K562 (cell line): ENCODE measurements around the gene GOPC. TPM values are rescaled to one million over a fixed set of nuclear protein-coding genes. Genes with fewer than 3 reads are reported as not detected.

Experiments used
- ATF4 ChIP-seq: fragments of 450-650 bp; formaldehyde crosslinking; IDR thresholded peaks from 2 replicates; pipeline ENCODE4 v1.4.0; 2022; ENCODE audit warnings: mild to moderate bottlenecking, moderate library complexity
- HDAC2 ChIP-seq: fragments of 450-650 bp; IDR thresholded peaks from 2 replicates; pipeline ENCODE4 v1.6.1; 2016; ENCODE audit warnings: mild to moderate bottlenecking
- KHSRP ChIP-seq: fragments of 450-650 bp; IDR thresholded peaks from 2 replicates; pipeline ENCODE4 v1.6.1; 2017
- SFPQ ChIP-seq: fragments of 200-400 bp; formaldehyde crosslinking; IDR thresholded peaks from 2 replicates; pipeline ENCODE4 v1.6.1; 2017; ENCODE audit warnings: mild to moderate bottlenecking, low read depth, low read length, moderate library complexity
- ZFP1 ChIP-seq: fragments of 450-650 bp; formaldehyde crosslinking; IDR thresholded peaks from 2 replicates; pipeline ENCODE4 v1.4.0; 2020; ENCODE audit warnings: mild to moderate bottlenecking, mixed read lengths
- ZMIZ1 ChIP-seq, 2 experiments: fragments of 150-350 bp in 1 of 2; IDR thresholded peaks; 2 replicates each; pipeline ENCODE4 v1.6.1; 2012 to 2016; ENCODE audit warnings: low read depth in 2 of 2, low read length in 2 of 2, mild to moderate bottlenecking in 1 of 2, moderate library complexity in 1 of 2
- ZNF609 ChIP-seq: sonication (generic); formaldehyde crosslinking; IDR thresholded peaks from 2 replicates; pipeline ENCODE4 v1.8.1; 2023; ENCODE audit warnings: missing genetic modification reagents, mild to moderate bottlenecking, borderline replicate concordance
- polyA plus RNA-seq, 8 experiments: library from polyadenylated mRNA; depleted of rRNA in 4 of 8; stranded (reverse) in 5 of 8; unstranded in 3 of 8; fragments of >200 nt; fragmentation: Nextera tagmentation in 2 of 8; fragmentation: Illumina TruSeq in 1 of 8; extraction: Ambion mirVana in 2 of 8; extraction: Trizol in 1 of 8; gene quantifications; 2 replicates each; pipeline versions ENCODE4 v1.2.1 to v1.2.3, GENCODE V29; 2011 to 2014; ENCODE audit warnings: inconsistent platforms in 1 of 8, missing spikeins in 1 of 8
- total RNA-seq, 7 experiments: library from RNA; depleted of rRNA in 6 of 7; stranded (reverse); fragments of >200 nt in 6 of 7; fragmentation: Illumina TruSeq in 2 of 7; extraction: Trizol in 2 of 7; gene quantifications; 2 replicates each; pipeline versions ENCODE4 v1.2.1 to v1.2.3, GENCODE V29; 2011 to 2021; ENCODE audit warnings: low replicate concordance in 1 of 7

The GOPC gene
- total and polyA plus RNA-seq, 9 of the 15 experiments (the other 6 are each of a cell fraction or from before 2014, with no cell fraction given), result 10.0 to 32.2 (median 25.6) TPM

- TF ChIP-seq ZMIZ1 (IDR thresholded peaks at IDR 0.05; ENCODE audit: low read depth in 2 of 2, low read length in 2 of 2) (no peak), KHSRP (no peak), ATF4 (CRISPR knock-in tag) (peak; percentile 97), ZNF609 (CRISPR knock-in tag) (no peak), ZFP1 (CRISPR knock-in tag) (no peak), SFPQ (no peak), HDAC2 (peak; percentile 21; the same call in 1 of the 2 replicates)
- TF ChIP-seq, all 486 proteins: peak for 34
Observed at GRCh38 chr6:117536317-117536716, 66.0 kb downstream of the GOPC start (continued).
